Frontal cortex (tissue), 4 donors: ENCODE measurements around the gene NUAK1. TPM values are rescaled to one million over a fixed set of nuclear protein-coding genes. Genes with fewer than 3 reads are reported as not detected.

ENCODE experiments used
- DNase-seq, 2 donors: peaks; one replicate each; pipeline ENCODE4 v3.0.0; 2012; ENCODE audit warnings: low spot score in 2 of 2
- FAIRE-seq: peaks from 2 replicates; lab custom pipeline; 2012; peaks lifted over from hg19 to GRCh38; lab: Jason Lieb, UNC
- total RNA-seq: library from RNA; depleted of rRNA; stranded (reverse); fragments of >200 nt; gene quantifications from one replicate; pipeline ENCODE4 v1.2.3, GENCODE V29; 2014
- donor health status: control.
- donor health status: control.
- donor health status: control.

The NUAK1 gene
- total RNA-seq, 1 donor from 2014 or later: 54.6 TPM

- FAIRE-seq: no peak
- DNase-seq: no peak
Measured at GRCh38 chr12:106090591-106091445, 47.9 kb downstream of the NUAK1 start.

DNA sequence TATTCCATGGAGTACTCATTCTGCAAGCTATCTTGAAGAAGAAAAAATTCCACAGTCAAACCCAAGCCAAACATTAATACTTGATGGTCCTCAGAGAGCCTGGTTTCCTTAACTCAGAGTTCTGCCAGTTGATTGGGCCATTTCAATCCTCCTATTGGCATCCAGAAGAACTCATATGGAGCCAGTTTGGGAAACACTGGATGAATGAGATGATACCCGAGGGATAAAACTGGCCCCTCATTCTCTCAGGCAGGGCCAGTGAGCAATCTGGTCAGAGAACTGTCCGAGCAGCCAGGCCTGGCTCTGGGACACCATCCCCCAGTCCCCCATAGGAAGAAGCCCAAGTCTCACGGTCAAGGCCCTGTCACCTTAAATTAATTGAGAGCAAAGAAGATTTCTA, 48.8 kb downstream of the NUAK1 start:
- DNase-seq (no peak), FAIRE-seq (no peak)

- FAIRE-seq (no peak), DNase-seq (no peak)
Measured at GRCh38 chr12:106088811-106089485, 49.8 kb downstream of the NUAK1 start.

DNA sequence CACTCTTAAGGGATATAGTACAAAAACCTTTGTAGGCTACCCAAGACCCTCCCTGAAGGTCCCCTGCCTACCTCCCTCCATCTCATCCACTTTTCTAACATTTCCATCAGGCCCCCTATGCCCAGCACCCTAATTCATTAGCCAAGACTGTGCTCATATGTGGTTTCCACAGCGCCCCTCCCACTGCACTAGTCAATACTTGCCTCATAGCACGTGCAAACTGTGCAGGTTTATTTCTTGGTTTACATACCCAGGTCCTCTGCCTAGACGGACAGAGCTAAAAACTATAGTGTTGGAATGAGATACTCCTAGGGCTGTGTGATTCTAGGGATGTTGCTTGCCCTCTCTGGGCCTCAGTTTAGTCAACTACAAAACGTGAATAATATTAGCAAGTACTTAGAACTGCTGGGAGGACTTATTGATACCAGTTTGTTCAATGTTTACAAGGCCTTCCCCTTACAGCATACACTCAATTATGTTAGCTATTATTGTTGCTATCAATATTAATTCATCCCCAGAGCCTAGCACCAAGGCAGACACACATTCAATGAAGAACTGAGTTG, 50.4 kb downstream of the NUAK1 start:
- no peak for DNase-seq
- no peak for FAIRE-seq

DNA sequence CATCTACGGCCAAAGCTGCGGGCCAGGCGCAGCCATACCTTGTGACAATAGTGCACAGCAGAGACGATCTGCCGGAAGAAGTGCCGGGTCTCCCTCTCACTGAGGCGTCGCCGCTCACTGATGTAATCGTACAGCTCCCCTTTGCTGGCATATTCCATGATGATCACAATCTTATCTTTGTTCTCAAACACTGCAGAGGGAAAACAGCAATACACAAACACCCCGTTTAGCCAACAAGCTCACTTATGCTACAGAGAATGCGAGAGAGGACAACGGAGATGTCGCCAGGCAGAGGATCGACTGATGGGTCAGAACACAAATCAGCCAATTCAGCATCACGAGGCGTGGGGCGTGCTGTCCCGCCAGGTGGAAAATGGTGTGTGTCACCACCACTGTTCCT, 52.1 kb downstream of the NUAK1 start:
- DNase-seq (peak in 1 of 2 donors; percentile 22), FAIRE-seq (no peak)

DNA sequence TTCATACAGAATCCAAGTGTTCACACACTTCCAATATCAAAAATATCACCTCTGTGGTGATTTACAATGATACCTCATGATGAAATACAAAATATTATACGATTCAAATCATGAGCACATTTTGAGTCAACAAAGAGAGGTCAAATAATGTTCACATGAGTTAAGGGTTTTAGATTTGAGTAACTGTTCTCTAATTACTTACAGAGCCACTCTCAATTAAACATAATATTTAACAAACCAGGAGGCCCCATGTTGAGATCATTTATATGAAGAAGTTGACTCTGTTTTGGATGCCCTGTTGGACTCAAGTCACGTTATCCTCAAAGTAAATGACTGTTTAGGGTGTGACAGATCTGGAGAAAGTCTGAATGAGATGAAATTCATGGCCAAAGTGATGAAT, 53.5 kb downstream of the NUAK1 start:
- DNase-seq: no peak
- FAIRE-seq: no peak

- no peak for FAIRE-seq
Measured at GRCh38 chr12:106084759-106085158, 54.0 kb downstream of the NUAK1 start.

GRCh38 chr12:106084014-106084671, 54.6 kb downstream of the NUAK1 start:
- FAIRE-seq: no peak

More at GRCh38 chr12:106084759-106085158, 54.0 kb downstream of the NUAK1 start:
- DNase-seq: no peak

DNA sequence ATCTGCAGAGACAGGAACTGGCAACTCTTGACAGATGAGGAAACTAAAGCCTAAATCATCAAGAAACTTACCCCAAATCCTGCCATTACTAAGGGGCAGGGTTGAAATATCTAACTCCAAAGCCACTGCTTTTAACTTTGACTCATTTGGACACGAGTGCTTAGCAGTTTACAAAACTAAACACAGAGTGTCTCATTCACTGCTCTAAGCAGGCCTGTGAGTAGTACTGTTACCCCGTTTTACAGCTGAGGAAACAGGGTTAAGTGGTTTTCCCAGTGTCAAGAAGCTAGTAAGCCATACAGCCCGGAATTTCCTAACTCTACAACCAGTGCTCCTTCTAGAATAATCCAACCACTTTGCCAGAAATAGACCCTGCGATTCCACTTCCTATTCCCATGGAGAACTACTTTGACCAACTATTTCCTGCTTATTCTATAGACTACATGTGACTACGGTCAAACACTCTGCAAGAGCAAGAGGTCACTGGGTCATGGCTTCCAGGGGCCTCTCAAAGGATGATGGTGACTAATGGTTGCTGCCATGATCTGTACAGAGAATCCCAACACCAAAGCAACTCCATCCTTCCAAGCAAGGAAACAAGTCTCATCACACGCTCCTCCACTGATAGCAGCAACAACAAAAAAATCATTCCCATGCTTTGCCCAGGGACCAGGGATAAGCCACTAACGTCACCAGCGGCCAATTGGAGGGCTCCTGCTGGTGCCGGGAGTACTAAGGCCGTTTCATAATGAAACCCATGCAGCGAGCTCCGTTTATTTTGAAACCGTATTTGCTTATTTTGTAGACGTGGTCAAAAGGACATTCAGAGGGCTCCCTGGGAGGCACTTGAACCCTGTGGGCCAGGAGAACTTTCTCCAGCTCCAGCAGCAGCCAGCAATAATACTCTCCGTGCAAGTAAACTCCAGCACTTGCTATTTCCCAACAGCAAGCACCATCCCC, 56.3 kb downstream of the NUAK1 start:
- DNase-seq (no peak), FAIRE-seq (no peak)

More at GRCh38 chr12:106084014-106084671, 54.6 kb downstream of the NUAK1 start:
- no peak for DNase-seq

DNA sequence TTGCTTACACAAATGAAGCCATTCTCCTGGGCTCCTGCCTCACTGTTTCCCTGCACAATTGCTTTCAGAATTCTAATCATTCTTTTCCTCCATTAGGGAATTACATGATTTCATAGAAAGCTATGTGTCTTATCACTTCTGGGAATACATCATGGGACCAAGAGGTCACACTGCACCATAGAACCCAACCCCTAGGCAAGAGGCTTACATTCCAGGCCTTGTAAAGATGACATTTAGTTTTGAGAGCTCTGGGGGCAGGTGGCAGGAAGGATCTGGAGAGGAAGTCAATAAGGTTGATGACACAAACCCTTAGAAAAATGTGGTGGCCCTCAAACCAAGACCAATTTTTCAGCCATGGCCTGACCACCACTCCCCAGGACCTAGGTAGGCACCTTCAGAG, 57.1 kb downstream of the NUAK1 start:
- FAIRE-seq (no peak), DNase-seq (no peak)

DNA sequence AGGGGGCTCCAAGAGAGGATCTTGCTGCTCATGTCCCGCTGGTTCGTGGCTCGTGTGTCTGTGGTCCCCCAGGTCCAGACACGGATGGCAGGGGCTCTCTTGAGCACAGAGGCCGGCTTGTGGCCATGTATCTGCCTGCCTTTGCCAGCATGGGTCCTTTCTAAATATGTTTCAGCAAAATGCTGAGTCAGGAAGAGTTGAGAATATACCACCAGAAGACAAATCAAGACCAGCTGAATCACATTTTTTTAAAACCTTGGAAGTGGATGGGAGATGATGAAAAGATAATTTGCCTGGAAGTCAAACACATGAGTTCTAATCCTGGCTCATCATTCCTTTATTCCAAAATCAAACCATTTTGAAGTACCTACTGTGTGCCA, 58.0 kb downstream of the NUAK1 start:
- DNase-seq (no peak), FAIRE-seq (no peak)

DNA sequence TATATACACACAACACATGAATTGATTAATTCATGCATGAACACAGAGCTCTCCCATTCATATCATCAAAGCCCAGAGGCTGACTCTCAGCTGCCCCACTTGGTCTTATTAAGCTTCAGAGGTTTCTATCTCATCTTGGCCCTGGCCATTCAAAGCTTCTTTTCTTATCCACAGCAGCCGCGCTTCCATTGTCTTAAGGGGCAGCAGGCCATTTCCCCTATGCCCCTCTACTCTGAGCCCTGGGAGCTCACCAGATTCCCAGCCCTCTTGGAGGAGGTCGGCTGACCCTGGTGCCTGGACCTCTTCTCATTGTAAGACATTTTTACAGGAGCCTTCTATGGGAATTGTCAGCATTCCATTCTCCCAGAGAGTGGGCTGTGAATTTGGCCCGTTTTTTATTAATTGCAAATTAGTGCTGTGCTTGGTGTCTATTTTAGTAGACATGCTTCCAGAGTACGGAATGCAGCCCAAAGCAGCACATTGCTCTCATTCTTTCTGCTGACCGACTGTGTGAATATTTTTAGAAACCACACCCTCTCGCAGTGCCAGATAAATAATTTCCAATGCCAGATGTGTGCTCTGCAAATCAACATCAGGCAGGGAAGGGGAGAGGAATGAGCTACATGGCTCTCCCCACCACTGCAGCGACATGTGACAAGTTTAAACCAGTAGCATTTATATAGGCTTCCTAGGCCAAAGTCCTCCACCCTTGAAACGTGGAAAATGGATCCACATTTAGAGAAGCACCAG, 58.5 kb downstream of the NUAK1 start:
- FAIRE-seq: no peak
- no peak for DNase-seq

DNA sequence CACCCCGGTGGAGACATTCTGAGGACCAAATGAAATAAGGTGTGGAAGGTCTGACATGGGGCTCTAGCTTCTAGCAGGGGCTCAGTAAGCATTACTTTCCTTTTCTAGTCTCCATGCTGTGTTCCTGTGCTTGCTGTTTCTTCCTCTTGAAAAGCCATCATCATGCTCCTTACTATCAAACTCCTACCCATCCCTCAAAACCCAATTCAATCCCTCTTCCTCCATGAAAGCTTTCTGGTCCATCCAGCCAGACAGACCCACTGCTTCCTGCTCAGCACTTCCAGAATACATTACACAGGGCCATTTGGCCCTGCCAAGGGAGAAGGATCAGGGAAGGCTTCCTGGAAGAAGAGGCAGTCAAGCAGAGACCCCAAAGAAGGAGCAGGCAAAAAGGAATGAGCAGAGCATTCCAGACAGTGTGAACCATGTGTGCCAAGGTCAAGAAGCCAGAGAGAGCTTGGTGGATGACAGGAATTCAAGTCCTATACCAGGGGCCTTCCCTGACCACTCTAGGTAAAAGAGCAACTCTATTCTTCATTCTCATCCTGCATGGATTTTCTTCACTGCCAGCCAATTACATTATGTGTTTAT, 59.5 kb downstream of the NUAK1 start:
- no peak for FAIRE-seq

GRCh38 chr12:106078358-106079010, 60.3 kb downstream of the NUAK1 start:
- DNase-seq (peak; percentile 20 to 57), FAIRE-seq (no peak)

More for the DNA sequence above, 59.5 kb downstream of the NUAK1 start:
- DNase-seq: no peak

DNA sequence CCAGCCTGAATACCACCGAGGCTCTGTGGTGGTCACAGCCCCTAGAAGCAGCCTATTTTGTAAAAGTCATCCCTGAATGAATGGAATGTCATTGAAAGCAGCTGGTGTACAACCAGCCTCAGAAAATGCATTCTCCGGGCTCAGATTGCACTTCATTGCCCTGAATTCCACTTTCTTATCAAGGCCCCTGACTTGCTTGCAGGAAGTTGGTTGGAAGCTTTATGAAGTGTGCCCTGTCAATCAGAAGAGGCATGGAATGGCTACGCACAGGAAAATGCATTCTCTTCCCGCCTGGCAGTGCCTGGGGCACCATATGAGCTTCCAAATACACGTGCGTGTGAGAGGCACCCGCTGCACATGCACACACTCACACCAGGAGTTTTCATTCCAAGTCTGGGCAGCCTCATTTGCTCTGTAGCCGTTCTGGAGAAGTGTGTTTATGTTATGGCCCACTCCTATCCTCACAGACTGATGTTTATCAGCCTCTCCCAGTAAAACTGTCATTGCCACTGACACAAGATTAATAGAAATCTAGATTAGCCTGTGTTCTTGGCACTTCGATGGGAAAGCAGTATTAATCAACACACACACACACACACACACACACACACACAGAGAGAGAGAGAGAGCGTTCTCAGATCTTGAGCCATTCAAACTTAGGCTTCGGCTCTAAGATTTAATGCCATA, 63.9 kb downstream of the NUAK1 start:
- DNase-seq (no peak), FAIRE-seq (no peak)

DNA sequence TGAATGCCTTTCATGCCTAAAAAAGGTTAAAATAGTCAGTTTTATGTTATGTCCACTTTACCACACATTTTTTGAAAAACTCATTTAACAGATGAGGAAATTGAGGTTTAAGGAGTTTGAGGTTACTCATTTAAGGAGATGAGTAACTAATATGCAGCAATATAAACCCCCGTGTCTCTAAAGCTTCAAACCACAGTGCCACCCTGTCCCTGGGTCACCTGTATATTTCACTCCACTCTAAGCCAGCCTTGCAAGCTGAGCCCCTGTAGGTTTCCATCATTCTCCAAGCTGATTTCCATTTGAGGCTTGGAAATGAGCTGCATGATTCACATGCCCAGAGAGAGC, 64.4 kb downstream of the NUAK1 start:
- DNase-seq (no peak), FAIRE-seq (no peak)

- no peak for FAIRE-seq
- DNase-seq: no peak
Measured at GRCh38 chr12:106073179-106073578, 65.6 kb downstream of the NUAK1 start.
